HG02588 (cell line): ENCODE data around the gene GNPTAB.

ENCODE experiments used
- ATAC-seq: cut with Tn5 transposase; IDR thresholded peaks from one replicate; pipeline ENCODE4 v1.9.1; 2021; ENCODE audit warnings: mild to moderate bottlenecking, moderate library complexity; ENCODE audit not compliant: unreplicated experiment

The GNPTAB gene

DNA sequence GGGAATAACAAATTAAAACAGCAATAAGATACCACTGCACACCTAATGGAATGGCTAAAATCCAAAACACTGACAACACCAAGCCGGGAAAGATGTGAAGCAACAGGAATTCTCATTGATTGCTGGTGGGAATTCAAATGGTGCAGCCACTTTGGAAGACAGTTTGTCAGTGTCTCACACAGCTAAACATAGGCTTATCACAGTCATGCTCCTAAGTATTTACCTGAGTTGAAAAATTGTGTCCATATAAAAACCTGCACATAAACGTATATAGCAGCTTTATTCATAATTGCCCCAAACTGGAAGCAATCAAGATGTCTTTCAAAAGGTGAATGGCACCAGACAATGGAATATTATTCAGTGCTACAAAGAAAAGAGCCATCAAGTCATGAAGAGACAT is 21.6 kb downstream of the GNPTAB start:
- no peak for ATAC-seq

DNA sequence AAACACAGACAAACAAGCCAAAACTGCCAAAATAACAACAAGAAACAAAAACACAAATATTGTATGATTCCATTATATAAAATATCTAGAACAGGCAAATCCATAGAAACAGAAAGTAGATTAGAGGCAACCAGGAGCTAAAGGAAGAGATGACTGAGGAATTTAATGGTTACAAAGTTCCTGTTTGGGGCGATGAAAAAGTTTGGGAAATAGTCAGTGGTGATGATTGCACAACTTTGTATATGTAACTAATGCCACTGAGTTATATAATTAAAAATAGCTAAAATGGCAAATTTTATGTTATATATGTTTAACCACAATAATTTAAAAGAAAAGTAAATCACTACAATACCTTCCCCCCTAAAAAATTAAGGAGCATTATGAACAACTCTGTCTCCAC is 24.5 kb downstream of the GNPTAB start:
- no peak for ATAC-seq

GRCh38 chr12:101804409-101804808 is 26.4 kb downstream of the GNPTAB start:
- no peak for ATAC-seq

GRCh38 chr12:101803978-101804377 is 26.8 kb downstream of the GNPTAB start:
- no peak for ATAC-seq

DNA sequence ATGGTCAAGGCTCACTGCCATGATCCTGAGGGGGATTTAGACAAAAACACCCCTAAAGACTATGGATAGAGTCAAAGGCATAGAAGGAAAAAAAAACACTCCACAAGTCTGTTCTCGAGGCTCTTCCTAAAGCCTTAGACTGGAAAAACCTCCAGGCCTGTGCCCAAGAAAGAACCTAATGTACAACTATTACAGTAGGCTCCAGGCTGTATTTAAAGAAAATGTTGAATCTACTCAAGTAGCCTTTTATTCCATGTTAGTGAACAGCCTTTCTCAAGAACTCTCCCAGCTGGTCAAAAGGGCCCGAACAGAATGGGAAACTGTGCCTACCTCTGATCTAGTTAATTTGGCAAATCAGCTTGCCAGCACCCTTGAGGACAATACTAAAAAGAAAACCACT is 28.3 kb downstream of the GNPTAB start:
- ATAC-seq = no peak

DNA sequence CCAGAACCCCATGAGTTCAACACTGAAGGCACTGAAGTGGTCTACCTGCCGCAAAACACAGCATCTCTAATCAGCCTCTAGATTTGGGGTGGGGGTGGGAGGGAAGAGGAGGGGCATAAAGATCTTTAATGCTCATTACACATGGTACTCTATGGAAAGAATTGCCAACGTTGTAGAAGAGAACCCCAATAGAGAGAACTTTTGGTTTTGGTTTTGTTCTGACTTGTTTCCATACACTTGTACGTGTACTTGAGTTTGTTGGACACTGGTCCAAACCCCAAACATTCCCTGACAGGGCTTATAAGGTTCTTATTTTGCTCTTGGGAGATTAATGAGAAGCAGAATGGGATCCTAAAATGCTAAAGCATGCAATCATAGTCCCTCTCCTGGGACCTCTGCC is 31.0 kb downstream of the GNPTAB start:
- no peak for ATAC-seq

DNA sequence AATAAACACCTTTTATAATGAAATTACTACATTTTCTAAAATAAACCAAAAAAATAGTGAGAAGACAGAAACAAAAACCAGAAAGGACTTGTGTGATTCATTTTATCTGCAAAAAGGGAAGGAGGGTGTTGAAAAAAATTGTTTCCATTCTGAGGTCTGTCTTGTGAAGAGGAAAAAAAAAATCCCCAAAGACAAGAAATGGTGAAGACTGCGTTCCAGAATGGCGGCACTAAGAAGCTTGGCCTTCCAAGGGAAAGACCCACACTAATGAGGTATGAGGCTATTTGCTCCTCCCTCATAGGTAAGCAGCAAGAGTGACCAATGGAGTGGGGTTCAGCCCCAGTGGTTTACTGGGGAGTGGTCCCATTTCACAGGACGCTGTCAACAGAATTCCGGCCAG is 35.0 kb downstream of the GNPTAB start:
- ATAC-seq = no peak

GRCh38 chr12:101795013-101795412 is 35.7 kb downstream of the GNPTAB start:
- no peak for ATAC-seq

DNA sequence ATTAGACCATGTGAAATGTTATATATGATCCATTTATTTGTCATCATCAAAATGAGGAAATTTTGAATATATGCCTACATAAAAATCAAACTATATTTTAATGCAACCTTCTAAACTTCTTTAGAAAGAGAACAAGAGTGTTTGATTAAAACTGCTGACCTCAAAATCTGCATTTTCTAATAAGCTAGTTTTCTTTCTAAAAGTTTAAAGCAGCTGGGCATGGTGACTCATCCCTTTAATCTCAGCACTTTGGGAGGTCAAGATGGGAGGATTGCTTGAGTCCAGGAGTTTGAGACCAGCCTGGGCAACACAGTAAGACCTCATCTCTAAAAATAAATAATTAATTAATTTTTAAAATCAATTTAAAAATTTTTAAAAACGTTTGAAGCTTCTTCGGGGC is 36.2 kb downstream of the GNPTAB start:
- no peak for ATAC-seq

- ATAC-seq = no peak
These were observed 37.4 kb downstream of the GNPTAB start for GRCh38 chr12:101793401-101793800.

DNA sequence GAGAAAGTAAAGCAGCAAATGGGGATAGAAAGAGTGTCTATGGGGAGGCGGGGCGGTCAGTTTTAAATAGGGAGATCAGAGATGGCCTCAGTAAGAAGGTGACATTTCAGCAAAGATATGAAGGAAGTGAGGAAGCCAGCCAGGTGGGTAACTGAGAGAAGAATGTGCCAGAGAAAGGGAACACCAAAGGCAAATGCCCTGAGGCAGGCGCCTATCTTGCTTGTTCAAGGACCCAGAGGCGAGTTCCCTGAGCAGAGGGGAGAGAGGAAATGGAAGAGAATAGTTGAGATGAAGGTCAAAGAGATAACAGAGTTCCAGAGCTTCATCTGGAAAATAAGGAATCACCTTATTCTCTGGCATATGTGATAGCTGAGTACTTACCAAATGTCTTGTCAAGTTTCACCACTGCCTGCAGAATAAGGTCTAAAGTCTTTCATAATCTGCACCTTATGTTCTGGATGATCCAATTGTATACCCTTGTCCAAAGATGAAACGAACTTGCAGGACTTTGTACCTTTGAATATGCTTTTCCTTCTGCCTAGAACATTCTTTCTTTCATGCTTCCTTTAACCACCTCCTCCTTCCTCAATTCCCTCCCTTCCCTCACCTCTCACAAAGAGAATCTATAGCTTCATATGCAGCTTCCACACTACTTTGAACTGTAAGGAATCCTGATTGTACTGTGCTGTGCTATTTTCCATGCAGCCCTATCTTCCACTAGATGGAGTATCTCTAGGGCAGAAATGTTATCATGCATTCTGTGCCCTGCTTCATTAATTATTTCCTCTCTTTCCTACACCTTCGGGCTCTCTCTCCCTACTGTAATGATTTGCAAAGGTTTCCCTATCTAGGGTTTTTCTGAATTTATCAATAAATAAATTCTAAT is 38.5 kb downstream of the GNPTAB start:
- no peak for ATAC-seq

GRCh38 chr12:101789171-101789570 is 41.6 kb downstream of the GNPTAB start:
- ATAC-seq = no peak

DNA sequence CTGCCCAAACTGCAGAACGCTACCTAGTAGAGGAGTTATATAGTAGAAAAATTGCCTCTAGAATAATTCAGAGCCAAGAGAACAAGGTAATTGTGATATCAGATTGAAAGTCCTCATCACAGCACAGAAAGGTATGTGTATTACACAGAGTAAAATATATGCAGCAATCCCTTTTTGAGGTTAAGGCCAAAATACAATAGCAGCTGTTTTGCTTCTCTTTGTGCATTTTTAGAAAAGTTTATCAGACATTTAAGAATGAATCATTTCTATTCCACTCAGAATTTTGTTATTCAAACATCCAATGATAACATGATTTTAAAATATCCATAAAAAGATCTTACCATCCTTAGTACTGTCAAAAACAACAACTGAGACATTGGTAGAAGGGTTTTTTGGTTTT is 45.1 kb downstream of the GNPTAB start:
- no peak for ATAC-seq

DNA sequence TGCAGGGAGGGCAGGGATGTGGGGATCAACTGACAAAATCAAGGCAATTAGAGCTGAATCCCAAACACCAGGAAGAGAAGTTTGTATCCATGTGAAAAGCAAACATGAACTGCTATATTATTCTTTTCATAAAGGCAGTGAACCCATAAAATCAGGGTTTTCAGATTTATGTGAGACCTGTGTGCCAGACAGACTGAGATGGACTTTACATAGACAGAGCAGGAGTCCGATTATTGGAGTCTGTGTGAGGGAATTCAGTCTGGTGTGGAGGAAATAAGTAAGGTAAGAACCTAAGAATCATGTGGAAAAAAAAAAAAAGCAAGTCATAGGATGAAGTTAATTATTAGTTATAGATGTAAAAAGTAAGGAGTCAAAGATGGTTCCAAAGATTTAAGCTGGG is 46.4 kb downstream of the GNPTAB start:
- ATAC-seq = no peak

DNA sequence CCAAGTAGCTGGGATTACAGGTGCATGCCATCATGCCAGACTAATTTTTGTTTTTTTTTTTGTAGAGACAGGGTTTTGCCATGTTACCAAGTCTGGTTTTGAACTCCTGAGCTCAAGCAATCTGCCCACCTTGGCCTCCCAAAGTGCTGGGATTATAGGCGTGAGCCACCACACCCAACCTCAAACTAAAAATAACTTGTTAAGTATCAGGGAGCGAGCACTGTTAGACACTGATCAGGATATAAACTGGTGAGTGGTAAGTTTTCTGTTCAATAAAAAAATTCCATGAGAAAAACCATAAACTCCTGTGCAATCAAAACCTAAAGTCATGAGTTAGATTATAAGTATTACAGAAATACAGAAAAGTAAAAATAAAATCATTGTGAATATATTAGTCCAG is 46.9 kb downstream of the GNPTAB start:
- ATAC-seq = no peak

DNA sequence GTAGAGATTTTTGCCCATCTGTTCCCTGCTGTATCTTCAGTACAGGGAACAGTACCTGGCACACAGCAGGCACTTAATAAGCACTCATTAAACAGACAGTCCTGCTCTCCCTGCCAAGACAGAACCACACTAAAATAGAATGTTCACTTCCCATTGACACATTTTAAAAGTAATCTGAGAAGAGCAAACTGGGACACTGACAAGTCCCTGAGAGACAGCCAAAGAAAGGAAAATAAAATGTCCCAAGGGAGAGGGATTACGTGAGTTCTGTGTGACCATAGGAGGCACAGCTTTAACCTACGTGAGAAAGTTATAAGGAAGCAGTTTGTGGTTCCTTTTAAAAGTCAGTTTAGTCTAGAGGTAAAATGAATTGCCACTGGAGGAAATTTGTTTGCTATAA is 47.6 kb downstream of the GNPTAB start:
- ATAC-seq = no peak

GRCh38 chr12:101782273-101782731 is 48.5 kb downstream of the GNPTAB start:
- ATAC-seq = no peak

DNA sequence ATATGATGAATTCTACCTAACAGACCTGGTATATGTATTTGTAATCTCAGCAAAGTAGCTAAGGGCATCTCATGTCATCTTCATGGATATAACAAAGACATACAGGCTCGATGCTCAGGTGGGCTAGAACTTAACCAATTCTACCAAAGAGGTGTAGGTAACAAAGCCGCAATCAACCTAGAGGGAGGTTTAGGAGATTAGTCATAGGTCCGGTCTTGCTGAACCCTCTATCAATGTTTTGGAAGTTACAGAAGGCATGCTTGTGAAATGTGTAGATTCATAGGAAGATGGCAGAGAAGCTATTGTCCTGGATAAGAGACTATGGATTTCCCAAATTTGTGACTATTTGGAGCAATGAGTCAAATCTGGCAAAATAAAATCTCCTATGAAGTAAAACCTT is 48.9 kb downstream of the GNPTAB start:
- ATAC-seq = no peak

DNA sequence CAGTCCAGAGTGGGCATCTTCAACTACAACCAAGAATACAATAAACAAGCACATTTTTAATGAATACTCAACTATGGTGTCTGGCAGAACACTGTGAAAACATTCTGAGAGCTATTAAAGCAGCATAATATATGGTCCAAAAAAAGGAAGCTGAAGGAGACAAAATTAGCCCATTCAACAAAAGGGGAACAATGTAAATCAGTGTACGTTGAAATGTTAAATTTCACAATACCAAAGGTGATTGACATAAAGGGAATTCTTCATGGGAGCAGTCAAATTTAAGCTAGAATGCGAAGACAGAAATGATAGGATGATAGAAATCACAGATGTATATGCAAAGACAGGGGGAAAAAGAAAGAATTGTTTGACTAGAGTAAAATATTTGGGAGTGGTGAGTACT is 50.2 kb downstream of the GNPTAB start:
- no peak for ATAC-seq

DNA sequence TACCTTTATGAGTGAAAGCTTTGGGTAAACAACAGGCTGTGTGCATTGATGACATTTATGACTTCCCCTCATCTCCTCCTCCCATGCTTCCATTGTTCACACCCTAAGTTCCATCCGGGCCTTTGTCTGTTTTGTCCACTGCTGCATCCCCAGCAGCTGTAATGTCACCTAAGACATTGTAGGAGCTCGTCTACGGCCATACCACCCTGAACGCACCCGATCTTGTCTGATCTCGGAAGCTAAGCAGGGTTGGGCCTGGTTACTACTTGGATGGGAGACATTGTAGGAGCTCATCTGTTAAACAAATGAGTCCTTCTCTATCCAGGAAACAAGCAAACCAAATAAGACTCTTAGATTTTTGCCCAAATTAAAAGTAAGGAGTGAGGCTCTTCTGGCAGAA is 51.1 kb downstream of the GNPTAB start:
- no peak for ATAC-seq

DNA sequence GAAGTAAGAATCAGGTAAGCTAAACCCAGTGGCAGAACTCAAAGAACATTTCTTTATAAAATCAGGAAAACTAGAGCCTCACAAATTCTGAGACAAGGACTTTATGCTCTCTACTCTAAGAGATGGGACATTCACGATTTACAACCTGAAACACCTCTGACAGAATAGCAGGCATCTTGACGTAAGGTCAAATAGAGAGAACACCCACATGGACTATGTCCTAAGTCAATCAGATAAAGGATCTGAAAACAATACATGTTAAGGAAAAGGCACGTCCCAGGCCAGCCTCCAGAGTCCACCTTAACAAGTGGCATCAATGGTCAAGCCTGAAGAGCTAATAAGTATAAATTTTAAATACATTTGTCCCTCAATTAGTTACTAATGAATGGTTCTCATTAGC is 51.6 kb downstream of the GNPTAB start:
- no peak for ATAC-seq

DNA sequence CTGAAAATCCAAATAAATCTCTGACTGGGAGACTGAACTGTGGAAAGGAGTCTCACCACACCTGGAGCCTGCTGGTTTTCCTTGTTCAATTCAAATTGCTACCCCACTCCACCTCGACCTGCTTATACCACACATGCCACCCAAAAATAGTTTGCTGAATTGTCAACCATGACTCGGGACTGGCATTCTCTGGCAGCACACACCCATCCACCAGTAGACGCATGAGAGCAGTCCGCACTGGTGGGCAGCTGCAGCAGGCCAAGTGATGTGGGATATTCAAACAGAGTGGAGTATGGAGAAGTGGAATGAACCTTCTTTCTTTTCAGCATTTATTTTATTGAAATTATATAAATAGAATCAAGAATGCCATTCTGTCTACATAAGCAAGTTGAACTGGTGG is 52.8 kb downstream of the GNPTAB start:
- ATAC-seq = no peak

- ATAC-seq = no peak
These were observed 53.3 kb downstream of the GNPTAB start for GRCh38 chr12:101777485-101777884.
